Spinal cord (tissue), 10 donors: Measurements from ENCODE around the gene TMEM59L. TPM values are rescaled to one million over a fixed set of nuclear protein-coding genes. Genes with fewer than 3 reads are reported as not detected.

Experiments
- DNase-seq, 6 donors: peaks; one replicate each; pipeline versions ENCODE4 v3.0.0 to v3.0.0-alpha.2; 2013 to 2015; ENCODE audit warnings: low spot score in 6 of 6, low read depth in 4 of 6
- H3K27ac ChIP-seq: one replicate; pipeline ENCODE4 v1.5.1; 2013; ENCODE audit warnings: low read depth, low read length, control low read depth
- H3K27me3 ChIP-seq: one replicate; pipeline ENCODE4 v1.6.1; 2013; ENCODE audit warnings: low read length; ENCODE audit not compliant: control insufficient read depth, insufficient read depth
- H3K36me3 ChIP-seq: one replicate; pipeline ENCODE4 v1.6.1; 2013; ENCODE audit warnings: low read length; ENCODE audit not compliant: control insufficient read depth, insufficient read depth
- H3K4me1 ChIP-seq: one replicate; pipeline ENCODE4 v1.6.1; 2013; ENCODE audit warnings: low read length; ENCODE audit not compliant: control insufficient read depth, insufficient read depth
- H3K4me3 ChIP-seq: one replicate; pipeline ENCODE4 v1.5.1; 2013; ENCODE audit warnings: low read depth, low read length, control low read depth
- H3K9me3 ChIP-seq: one replicate; pipeline ENCODE4 v1.6.1; 2013; ENCODE audit warnings: low read length; ENCODE audit not compliant: control insufficient read depth, insufficient read depth
- WGBS: methylation state at CpG from one replicate; pipeline ENCODE4 v1.1.5; 2013; ENCODE audit warnings: missing lambda C conversion rate; ENCODE audit not compliant: insufficient coverage; 5-methylcytosine and 5-hydroxymethylcytosine counted together
- polyA plus RNA-seq, 2 donors: library from polyadenylated mRNA; unstranded; fragments of 120-200 nt; gene quantifications; one replicate each; pipeline ENCODE4 v1.2.1, GENCODE V29; 2013; ENCODE audit not compliant: insufficient read length in 2 of 2
- total RNA-seq, 2 donors: library from RNA; depleted of rRNA in 1 of 2; stranded (reverse); fragments of 120-200 nt in 1 of 2; fragments of >200 nt in 1 of 2; gene quantifications; one replicate each; pipeline versions ENCODE4 v1.2.3 to v1.2.4, GENCODE V29; 2013 to 2014
- donor health status: healthy.

The TMEM59L gene
- total and polyA plus RNA-seq, 4 donors = 21.4 to 353 (median 186) TPM

DNA sequence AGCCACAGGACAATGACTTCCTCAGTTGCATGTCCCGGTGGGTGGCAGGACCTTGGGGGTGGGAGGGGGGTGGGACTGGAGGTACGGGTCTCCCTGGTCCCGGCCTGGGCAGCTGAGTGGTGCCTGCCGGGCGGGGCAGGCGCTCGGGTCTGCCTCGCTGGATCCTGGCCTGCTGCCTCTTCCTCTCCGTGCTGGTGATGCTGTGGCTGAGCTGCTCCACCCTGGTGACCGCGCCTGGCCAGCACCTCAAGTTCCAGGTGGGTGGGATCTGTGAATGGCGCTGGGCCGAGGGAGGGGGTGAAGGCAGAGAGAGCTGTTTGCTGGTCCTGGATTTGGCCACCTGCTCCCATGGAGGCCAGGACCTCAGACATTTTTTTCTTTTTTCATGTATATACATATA lies 5.6 kb downstream of the TMEM59L start:
- H3K27me3 ChIP-seq = peaks cover 5% of the 10 kb centered on the region
- 94% methylated on average over 11 of the region's 13 CpGs for WGBS
- H3K4me1 ChIP-seq = peaks cover 15% of the 10 kb centered on the region

DNA sequence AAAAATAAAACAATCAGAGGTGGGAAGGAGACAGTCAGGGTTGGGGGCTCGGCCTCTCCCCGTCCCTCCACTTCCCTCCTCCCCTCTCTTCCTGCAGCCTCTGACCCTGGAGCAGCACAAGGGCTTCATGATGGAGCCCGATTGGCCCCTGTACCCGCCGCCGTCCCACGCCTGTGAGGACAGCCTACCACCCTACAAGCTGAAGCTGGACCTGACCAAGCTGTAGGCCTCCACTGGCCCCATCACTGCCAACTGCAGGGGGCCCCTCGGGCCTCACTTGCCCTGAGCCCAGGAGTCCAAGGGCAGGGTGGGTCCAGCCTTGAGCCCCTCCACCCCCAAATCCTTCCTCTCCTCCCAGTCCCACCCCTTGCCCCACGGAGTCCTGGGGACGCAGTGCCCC lies 7.6 kb downstream of the TMEM59L start:
- Histone ChIP-seq H3K27ac (no peak overlapping the region), H3K9me3 (no peaks in the 10 kb centered on the region), H3K4me3 (no peak overlapping the region), H3K4me1 (no peaks in the 10 kb centered on the region), H3K36me3 (peaks cover 47% of the 10 kb centered on the region), H3K27me3 (no peaks in the 10 kb centered on the region)
- 88% methylated on average over 8 of the region's 10 CpGs for WGBS
- no peak for DNase-seq

More for the DNA sequence above, 5.6 kb downstream of the TMEM59L start:
- no peaks in the 10 kb centered on the region for H3K9me3 ChIP-seq
- H3K27ac ChIP-seq = no peak overlapping the region
- no peak for DNase-seq
- no peak overlapping the region for H3K4me3 ChIP-seq
- H3K36me3 ChIP-seq = peaks cover 63% of the 10 kb centered on the region

DNA sequence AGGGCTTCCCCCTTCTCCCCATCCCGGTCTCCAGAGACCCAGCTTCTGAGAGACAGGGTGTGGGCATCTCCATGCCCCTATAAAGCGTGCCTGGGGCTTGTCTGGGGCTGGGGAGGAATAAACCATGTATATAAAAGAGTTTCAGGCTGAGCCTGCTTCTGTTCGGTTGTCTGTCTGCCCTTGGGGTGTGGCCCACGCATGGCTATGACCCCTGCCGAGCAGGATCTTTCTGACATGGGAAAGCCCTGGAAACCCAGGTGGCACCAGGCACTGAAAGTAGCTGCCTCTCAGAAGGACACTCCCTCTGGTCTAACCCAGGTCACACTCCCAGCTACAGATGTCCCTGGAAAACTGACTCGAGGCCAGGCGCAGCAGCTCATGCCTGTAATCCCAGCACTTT lies 8.2 kb downstream of the TMEM59L start:
- H3K4me3 ChIP-seq = no peak overlapping the region
- no peaks in the 10 kb centered on the region for H3K9me3 ChIP-seq
- no peak overlapping the region for H3K27ac ChIP-seq
- H3K36me3 ChIP-seq = peaks cover 46% of the 10 kb centered on the region
- 79% methylated on average over 5 of the region's 7 CpGs for WGBS
- H3K27me3 ChIP-seq = no peaks in the 10 kb centered on the region
- no peak for DNase-seq
- H3K4me1 ChIP-seq = no peaks in the 10 kb centered on the region

DNA sequence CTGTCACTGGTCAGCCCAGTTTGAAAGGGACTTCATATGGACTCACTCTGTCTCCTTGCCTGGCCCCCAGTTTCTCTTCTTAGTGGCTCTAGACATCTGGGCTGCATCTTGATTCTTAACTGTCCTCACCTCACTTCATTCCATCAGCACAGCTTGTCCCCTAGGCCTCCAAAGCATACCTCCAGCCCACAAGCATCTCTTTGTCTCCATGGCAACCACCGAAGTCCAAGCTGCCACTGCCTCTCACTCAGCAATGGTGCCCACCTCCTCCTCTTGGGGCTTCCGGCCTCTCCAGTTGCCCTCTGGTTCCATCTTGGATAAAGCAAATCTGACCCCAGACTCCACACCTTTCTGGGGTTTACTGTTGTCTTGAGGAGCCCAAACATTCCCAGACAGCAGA lies 14.2 kb downstream of the TMEM59L start:
- 10% methylated on average over 1 of the region's 2 CpGs for WGBS
- no peaks in the 10 kb centered on the region for H3K27me3 ChIP-seq
- peak in 1 of 6 donors; percentile 70 for DNase-seq
- no peak overlapping the region for H3K4me3 ChIP-seq
- H3K4me1 ChIP-seq = peaks cover 11% of the 10 kb centered on the region
- H3K36me3 ChIP-seq = no peaks in the 10 kb centered on the region
- no peaks in the 10 kb centered on the region for H3K9me3 ChIP-seq
- H3K27ac ChIP-seq = no peak overlapping the region

DNA sequence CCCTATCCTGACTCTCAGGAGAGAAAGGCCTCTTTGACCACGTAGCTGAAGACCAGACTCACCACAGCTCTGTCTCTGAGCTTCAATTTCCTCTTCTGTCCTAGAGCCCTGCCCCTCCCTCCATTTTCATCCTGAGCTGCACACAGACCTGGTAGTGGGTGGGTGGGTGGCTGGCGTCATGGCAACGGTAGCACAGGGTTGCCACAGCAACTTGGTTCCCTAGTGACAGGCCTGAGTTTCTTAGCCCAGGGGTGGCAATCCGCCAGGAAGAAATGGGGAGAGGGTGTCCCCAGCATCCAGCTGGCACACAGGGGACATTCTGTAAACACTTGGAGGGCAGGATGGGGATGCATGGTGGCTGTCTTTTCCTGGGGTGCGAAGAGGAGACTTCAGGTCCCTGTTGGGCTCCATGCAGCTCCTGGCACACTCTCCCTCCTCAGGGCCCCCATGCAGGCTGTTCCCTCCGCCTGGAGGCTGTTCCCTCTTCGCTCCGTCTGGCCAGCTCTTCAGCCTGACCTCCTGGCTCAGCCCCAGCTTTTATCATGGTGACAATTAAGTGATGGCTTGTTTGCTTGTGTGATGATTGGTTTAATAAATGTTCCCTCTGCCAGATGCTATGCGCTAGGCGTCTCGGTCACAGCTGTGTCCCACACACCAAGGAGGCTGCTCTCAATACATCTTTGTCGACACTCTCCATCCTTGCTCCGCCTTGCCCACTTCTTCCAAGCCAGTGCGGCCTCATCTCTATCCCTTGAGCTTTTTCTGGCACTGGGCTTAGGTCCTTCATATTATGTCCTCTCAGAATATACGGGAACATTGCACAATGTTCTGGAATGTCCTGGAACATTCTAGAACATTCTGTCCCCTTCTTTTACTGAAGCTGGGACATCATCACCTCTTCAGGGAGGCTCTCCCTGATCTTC lies 16.8 kb downstream of the TMEM59L start:
- no peak overlapping the region for H3K27ac ChIP-seq
- H3K36me3 ChIP-seq = no peaks in the 10 kb centered on the region
- 25% methylated on average over 10 of the region's 15 CpGs for WGBS
- DNase-seq = peak in 2 of 6 donors; percentile 89
- H3K27me3 ChIP-seq = no peaks in the 10 kb centered on the region
- no peak overlapping the region for H3K4me3 ChIP-seq
- peaks cover 11% of the 10 kb centered on the region for H3K4me1 ChIP-seq
- no peaks in the 10 kb centered on the region for H3K9me3 ChIP-seq

DNA sequence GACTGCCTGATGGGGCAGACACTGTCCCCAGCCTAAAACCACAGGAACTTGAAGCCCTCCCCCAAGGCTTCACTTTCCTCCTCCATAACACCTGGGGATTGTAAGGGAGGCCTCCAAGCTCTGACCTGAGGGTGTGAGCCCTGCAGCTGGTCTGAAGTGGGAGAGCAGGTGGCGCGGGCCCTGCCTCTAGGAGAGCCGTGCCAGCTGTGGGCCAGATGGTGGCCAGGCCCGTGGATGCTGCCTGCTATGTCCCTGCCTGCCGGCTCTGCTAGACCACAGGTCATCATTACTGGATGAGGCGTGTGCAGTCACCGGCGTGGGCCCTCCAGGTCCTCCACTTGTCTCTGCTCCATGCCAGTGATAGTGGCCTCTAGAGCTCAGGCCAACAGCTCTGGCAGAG lies 20.7 kb downstream of the TMEM59L start:
- WGBS = 66% methylated on average over 8 of the region's 8 CpGs

DNA sequence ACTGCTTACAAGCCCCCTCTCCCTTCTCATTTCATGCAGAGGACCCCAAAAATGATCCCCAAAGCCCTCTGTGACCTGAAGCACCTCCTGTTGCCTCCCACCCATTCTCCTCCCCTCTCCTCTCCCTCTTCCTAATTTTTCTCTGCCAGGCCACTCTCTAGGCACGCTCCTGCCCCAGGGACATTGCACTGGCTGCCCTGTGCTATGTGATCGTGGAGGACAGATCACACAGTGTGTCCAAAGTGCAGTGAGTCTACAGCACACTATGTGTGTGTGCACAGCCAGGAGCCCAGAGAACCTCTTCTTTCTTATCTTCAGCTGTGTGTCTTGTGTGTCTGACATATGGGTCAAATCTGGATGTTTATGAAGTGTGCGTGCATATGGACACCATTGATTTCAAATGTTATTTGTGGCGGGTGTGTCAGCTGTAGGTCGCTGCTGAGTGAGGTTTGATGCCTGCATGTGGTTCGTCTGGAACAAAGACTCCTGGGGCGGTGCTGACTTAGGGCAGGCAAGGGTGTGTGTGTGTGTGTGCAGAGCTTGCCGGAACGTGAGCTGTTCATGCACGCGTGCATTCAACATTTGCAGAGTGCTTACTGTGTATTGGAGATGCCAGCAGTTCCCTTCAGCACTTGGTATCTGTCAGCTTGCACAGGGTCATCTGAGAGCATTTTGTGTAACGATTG lies 22.1 kb downstream of the TMEM59L start:
- H3K27ac ChIP-seq = no peak overlapping the region

More for the DNA sequence above, 20.7 kb downstream of the TMEM59L start:
- DNase-seq = no peak
- Histone ChIP-seq H3K27ac (no peak overlapping the region), H3K27me3 (no peaks in the 10 kb centered on the region), H3K36me3 (no peaks in the 10 kb centered on the region), H3K4me3 (no peak overlapping the region), H3K4me1 (peaks cover 43% of the 10 kb centered on the region), H3K9me3 (no peaks in the 10 kb centered on the region)

DNA sequence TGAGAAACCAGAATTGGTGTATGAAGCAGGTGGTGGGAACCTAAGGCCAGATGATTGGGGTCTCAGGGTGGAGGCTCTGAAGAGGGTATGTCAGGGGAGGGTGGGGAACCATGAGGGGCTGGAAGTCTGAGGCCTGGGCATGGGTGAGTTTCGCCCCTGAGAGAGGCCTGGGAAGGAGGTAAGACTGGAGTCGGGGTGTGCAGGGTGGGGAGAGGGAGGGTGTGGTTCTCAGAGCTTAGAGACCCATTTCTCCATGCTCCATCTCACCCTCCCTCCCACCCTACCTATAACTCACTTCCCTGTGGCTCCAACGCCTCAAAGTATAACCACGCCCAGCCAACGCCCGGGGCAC lies 23.1 kb downstream of the TMEM59L start:
- Histone ChIP-seq H3K27me3 (no peaks in the 10 kb centered on the region), H3K4me1 (peaks cover 34% of the 10 kb centered on the region), H3K36me3 (no peaks in the 10 kb centered on the region), H3K27ac (no peak overlapping the region), H3K9me3 (no peaks in the 10 kb centered on the region), H3K4me3 (no peak overlapping the region)
- DNase-seq = no peak
- 20% methylated on average over 1 of the region's 6 CpGs for WGBS

More for the DNA sequence above, 22.1 kb downstream of the TMEM59L start:
- WGBS = 48% methylated on average over 12 of the region's 12 CpGs
- Histone ChIP-seq H3K36me3 (no peaks in the 10 kb centered on the region), H3K4me3 (no peak overlapping the region), H3K9me3 (no peaks in the 10 kb centered on the region), H3K27me3 (no peaks in the 10 kb centered on the region), H3K4me1 (peaks cover 35% of the 10 kb centered on the region)
- DNase-seq = peak in 2 of 6 donors; percentile 49 to 58

DNA sequence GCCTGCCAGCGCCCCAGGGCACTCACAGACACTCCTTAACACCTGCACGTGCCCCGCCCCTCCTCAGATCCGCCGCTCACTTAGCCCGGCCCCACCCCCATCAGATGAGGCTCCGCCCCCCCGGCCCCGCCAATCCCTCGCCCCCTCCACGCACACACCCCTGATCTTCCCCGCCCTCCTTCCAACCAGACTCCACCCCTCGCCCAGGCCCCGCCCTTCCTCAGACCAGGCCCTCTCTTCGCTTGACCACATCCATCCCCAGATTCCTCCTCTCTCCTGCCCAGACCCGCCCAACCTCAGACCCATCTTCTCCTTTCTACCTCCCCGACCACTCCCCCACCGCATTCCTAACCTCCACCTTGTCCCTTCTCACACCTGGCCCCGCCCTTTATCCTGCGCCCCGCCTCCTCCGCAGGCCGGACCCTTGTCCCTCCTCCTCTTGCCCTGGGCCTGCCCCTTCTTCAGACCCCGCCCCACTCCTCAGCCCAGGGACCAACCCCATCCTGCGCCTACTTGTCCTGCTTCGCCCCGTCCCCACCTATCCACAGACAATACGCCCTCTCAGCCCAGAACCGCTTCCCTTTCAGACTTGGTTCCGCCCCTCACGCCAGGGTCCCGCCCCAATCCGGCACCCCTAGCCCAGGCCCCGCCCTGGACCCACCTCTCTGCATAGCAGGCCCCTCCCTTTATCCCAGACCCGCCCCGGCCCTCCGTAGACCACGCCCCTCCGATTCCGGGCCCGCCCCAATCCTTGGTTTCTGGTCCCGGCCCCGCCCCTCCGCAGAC lies 23.7 kb downstream of the TMEM59L start:
- Histone ChIP-seq H3K4me1 (peaks cover 34% of the 10 kb centered on the region), H3K4me3 (peak overlapping the region; percentile 65), H3K9me3 (no peaks in the 10 kb centered on the region), H3K27ac (peak overlapping the region; percentile 79), H3K27me3 (no peaks in the 10 kb centered on the region), H3K36me3 (no peaks in the 10 kb centered on the region)
- WGBS = 2% methylated on average over 39 of the region's 44 CpGs
- DNase-seq = peak in 4 of 6 donors; percentile 88 to 99 (median 95)
